IPS-NIHi11 (cell line): Measurements from ENCODE around the gene LRRC3C.

ENCODE experiments used
- DNase-seq: peaks from one replicate; pipeline ENCODE4 v3.0.0; 2012; ENCODE audit warnings: mixed read lengths, low spot score

Gene LRRC3C

GRCh38 chr17:39980351-39981206 lies 53.0 kb downstream of the LRRC3C start, which contains the start of gene PSMD3:
TSS of gene PSMD3 (plus strand) at chr17:39980807. CDS start at chr17:39980971, 164 bp downstream.
- peak; percentile 95 for DNase-seq

DNA sequence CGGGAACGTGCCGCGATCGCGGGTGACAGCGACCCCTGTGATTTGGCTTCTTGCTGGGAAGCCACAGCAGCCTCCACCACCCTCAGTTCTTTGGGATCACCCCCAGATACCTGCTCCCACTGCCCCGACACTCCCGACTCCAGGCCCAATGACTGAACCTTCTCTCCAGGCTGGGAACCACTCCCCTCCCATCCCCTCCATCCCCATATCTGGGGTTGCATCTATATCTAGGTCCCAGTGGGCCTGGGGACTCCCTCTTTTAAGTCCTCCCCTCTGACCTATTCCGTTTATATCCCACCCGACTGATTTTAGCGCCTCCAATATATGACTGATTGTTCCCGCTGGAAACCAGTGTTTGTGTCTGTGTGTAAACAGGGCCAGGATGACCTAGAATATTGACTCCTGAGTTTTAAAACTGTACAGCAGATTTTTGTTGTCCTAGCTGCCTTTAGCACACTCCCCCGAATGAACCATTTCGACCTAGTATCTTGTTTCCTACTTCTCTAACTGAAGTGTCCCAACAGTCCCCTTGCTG lies 53.7 kb downstream of the LRRC3C start:
- peak; percentile 24 for DNase-seq

GRCh38 chr17:39981766-39982375 lies 54.3 kb downstream of the LRRC3C start:
- no peak for DNase-seq

GRCh38 chr17:39988206-39988810 lies 60.8 kb downstream of the LRRC3C start:
- DNase-seq: no peak

DNA sequence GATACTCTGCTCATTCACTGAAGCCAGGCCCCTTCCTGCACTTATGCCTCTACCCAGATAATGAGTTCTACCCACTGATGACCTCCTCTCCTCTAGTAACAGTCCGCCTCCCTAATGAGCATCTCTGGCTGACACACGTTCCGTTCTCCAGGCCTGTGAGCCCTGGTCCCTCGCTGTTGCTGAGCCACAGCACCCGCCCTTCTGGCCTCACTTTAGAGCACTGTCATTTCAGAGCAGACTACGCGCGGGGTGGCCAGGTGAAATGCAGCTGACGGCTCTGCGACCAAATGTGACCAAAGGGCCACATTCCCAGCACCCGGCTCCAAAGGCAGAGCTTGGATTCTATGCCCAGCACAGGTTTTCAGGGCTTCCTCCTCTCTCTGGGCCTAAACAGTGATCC lies 66.9 kb downstream of the LRRC3C start:
- DNase-seq: no peak
